ENCODE results near the gene SLC2A1.

Gene SLC2A1

GRCh38 chr1:42979896-42980800 is 21.5 kb upstream of the SLC2A1 start:
- no peak for DNase-seq (ENCODE audit: low read depth)

GRCh38 chr1:42979036-42979430 is 20.4 kb upstream of the SLC2A1 start:
- peak; percentile 27 for DNase-seq (ENCODE audit: low read depth)

- peak; percentile 61 for DNase-seq (ENCODE audit: low read depth)
Measured at GRCh38 chr1:42978317-42979035, 19.8 kb upstream of the SLC2A1 start.

GRCh38 chr1:42977653-42978052 is 19.0 kb upstream of the SLC2A1 start:
- DNase-seq (ENCODE audit: low read depth), result no peak

- DNase-seq (ENCODE audit: low read depth), result no peak
Measured at GRCh38 chr1:42975561-42976225, 17.0 kb upstream of the SLC2A1 start.

- no peak for DNase-seq (ENCODE audit: low read depth)
Measured at GRCh38 chr1:42974767-42975437, 16.2 kb upstream of the SLC2A1 start.

- DNase-seq (ENCODE audit: low read depth), result no peak
Measured at GRCh38 chr1:42973799-42974198, 15.1 kb upstream of the SLC2A1 start.

GRCh38 chr1:42973286-42973685 is 14.6 kb upstream of the SLC2A1 start:
- no peak for DNase-seq (ENCODE audit: low read depth)

GRCh38 chr1:42971841-42972291 is 13.2 kb upstream of the SLC2A1 start:
- peak; percentile 55 for DNase-seq (ENCODE audit: low read depth)

- no peak for DNase-seq (ENCODE audit: low read depth)
Measured at GRCh38 chr1:42970143-42970542, 11.5 kb upstream of the SLC2A1 start.

- no peak for DNase-seq (ENCODE audit: low read depth)
Measured at GRCh38 chr1:42968654-42969053, 10.0 kb upstream of the SLC2A1 start.

- DNase-seq (ENCODE audit: low read depth), result peak; percentile 95
Measured at GRCh38 chr1:42966688-42967612, 8.3 kb upstream of the SLC2A1 start.

- no peak for DNase-seq (ENCODE audit: low read depth)
Measured at GRCh38 chr1:42965378-42965777, 6.7 kb upstream of the SLC2A1 start.

GRCh38 chr1:42964044-42964812 is 5.6 kb upstream of the SLC2A1 start:
- DNase-seq (ENCODE audit: low read depth), result no peak

GRCh38 chr1:42963378-42964043 is 4.8 kb upstream of the SLC2A1 start:
- no peak for DNase-seq (ENCODE audit: low read depth)

GRCh38 chr1:42962641-42963377 is 4.1 kb upstream of the SLC2A1 start:
- DNase-seq (ENCODE audit: low read depth), result no peak

GRCh38 chr1:42961312-42962091 is 2.8 kb upstream of the SLC2A1 start:
- DNase-seq (ENCODE audit: low read depth), result no peak
